Uterus (tissue), 2 donors: ENCODE data around the gene MYZAP.
A peak's percentile ranks its signal among the peaks of the same experiment; 100 is the strongest.

Experiments used
- CTCF ChIP-seq, 4 experiments: fragments of 200-600 bp in 2 of 4; fragments of 450-650 bp in 2 of 4; sonication (generic) in 2 of 4; IDR thresholded peaks; one replicate each; pipeline ENCODE4 v1.5.1; 2016 to 2019; ENCODE audit warnings: antibody characterized with exemption in 4 of 4, mild to moderate bottlenecking in 2 of 4, moderate library complexity in 1 of 4
- POLR2A ChIP-seq, 2 donors: fragments of 450-650 bp; IDR thresholded peaks; one replicate each; pipeline ENCODE4 v1.6.1; 2016; ENCODE audit warnings: antibody characterized with exemption in 2 of 2, mild to moderate bottlenecking in 1 of 2, moderate library complexity in 1 of 2

DNA sequence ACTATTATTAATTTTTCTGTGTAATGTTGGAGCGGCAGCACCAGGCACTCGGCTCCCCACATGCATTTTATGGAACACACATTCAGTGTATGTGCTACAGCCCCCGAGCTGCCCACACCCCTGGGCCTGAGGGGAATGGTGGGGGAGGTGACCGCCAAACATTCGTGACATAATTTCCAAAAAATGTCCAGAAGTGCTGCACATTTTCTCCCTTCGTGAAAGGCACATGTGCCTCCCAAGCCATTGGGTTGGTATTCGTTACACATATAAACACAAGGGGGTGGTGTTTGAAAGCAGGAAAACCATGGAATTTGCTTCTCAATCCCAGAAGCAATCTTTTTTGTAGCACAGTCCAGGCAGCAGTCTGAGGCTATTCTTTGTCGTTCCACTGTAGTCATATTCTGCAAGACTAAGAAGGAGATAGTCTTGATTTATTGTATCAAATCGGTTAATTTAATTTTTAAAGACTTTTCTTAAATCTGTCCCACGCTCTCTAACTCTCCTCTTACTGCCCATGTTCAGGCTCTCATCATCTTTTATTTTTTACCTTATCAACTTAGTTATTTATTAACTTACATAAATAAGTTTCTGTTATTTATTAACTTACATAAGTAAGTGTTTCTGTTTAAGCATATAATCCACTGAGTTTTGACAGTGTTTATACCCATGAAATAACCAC is 75.6 kb downstream of the MYZAP start:
- TF ChIP-seq CTCF (IDR thresholded peaks at IDR 0.05) (peak; percentile 60 to 80 (median 73)), POLR2A (IDR thresholded peaks at IDR 0.05) (no peak)
